KOPT-K1 (cell line): Measurements from ENCODE around the gene LCE1A.

Source experiments
- H3K27ac ChIP-seq: fragments of 200-600 bp; sonication (generic); 2 replicates; pipeline ENCODE4 v1.5.1; 2016; ENCODE audit warnings: antibody characterized with exemption, mild to moderate bottlenecking, low read depth, low read length; ENCODE audit not compliant: poor library complexity, severe bottlenecking
- H3K36me3 ChIP-seq: fragments of 200-600 bp; sonication (generic); 2 replicates; pipeline ENCODE4 v1.5.1; 2017; ENCODE audit warnings: antibody characterized with exemption, mild to moderate bottlenecking, low read length, moderate library complexity; ENCODE audit not compliant: insufficient read depth
- H3K9me3 ChIP-seq: fragments of 200-600 bp; sonication (generic); 2 replicates; pipeline ENCODE4 v1.5.1; 2017; ENCODE audit warnings: antibody characterized with exemption, low read length, mild to moderate bottlenecking; ENCODE audit not compliant: insufficient read depth, poor library complexity, severe bottlenecking

The LCE1A gene

GRCh38 chr1:152858062-152858461 lies 30.8 kb downstream of the LCE1A start:
- no peaks in the 10 kb centered on the region for H3K9me3 ChIP-seq
- no peaks in the 10 kb centered on the region for H3K36me3 ChIP-seq
- no peak overlapping the region for H3K27ac ChIP-seq

- H3K27ac ChIP-seq: no peak within 1 kb of the TSS
- no peaks in the 10 kb centered on the region for H3K36me3 ChIP-seq
- no peaks in the 10 kb centered on the region for H3K9me3 ChIP-seq
Measured at GRCh38 chr1:152859696-152860095, 32.4 kb downstream of the LCE1A start, which contains the start of gene LCE7A. LCE7A (plus strand) TSS chr1:152859996; CDS start chr1:152860698, 702 bp downstream.

- H3K27ac ChIP-seq: no peak overlapping the region
- H3K36me3 ChIP-seq: no peaks in the 10 kb centered on the region
- no peaks in the 10 kb centered on the region for H3K9me3 ChIP-seq
Measured at GRCh38 chr1:152860129-152860528, 32.9 kb downstream of the LCE1A start.

GRCh38 chr1:152861374-152861773 lies 34.1 kb downstream of the LCE1A start:
- H3K9me3 ChIP-seq: no peaks in the 10 kb centered on the region
- H3K27ac ChIP-seq: no peak overlapping the region
- no peaks in the 10 kb centered on the region for H3K36me3 ChIP-seq

GRCh38 chr1:152864443-152864842 lies 37.2 kb downstream of the LCE1A start:
- no peaks in the 10 kb centered on the region for H3K36me3 ChIP-seq
- no peaks in the 10 kb centered on the region for H3K9me3 ChIP-seq
- H3K27ac ChIP-seq: no peak overlapping the region

GRCh38 chr1:152866321-152866720 lies 39.0 kb downstream of the LCE1A start:
- H3K9me3 ChIP-seq: no peaks in the 10 kb centered on the region
- no peak overlapping the region for H3K27ac ChIP-seq

GRCh38 chr1:152869808-152870419 lies 42.6 kb downstream of the LCE1A start:
- Histone ChIP-seq H3K36me3 (no peaks in the 10 kb centered on the region), H3K27ac (no peak overlapping the region), H3K9me3 (no peaks in the 10 kb centered on the region)

More at GRCh38 chr1:152866321-152866720, 39.0 kb downstream of the LCE1A start:
- no peaks in the 10 kb centered on the region for H3K36me3 ChIP-seq

- no peak overlapping the region for H3K27ac ChIP-seq
- H3K9me3 ChIP-seq: no peaks in the 10 kb centered on the region
- H3K36me3 ChIP-seq: no peaks in the 10 kb centered on the region
Measured at GRCh38 chr1:152870831-152871730, 43.8 kb downstream of the LCE1A start.

- Histone ChIP-seq H3K27ac (no peak overlapping the region), H3K9me3 (no peaks in the 10 kb centered on the region), H3K36me3 (no peaks in the 10 kb centered on the region)
Measured at GRCh38 chr1:152871731-152872126, 44.5 kb downstream of the LCE1A start.

GRCh38 chr1:152873495-152873894 lies 46.2 kb downstream of the LCE1A start:
- Histone ChIP-seq H3K9me3 (no peaks in the 10 kb centered on the region), H3K27ac (no peak overlapping the region), H3K36me3 (no peaks in the 10 kb centered on the region)

GRCh38 chr1:152876827-152877226 lies 49.6 kb downstream of the LCE1A start:
- no peak overlapping the region for H3K27ac ChIP-seq
- no peaks in the 10 kb centered on the region for H3K9me3 ChIP-seq
- H3K36me3 ChIP-seq: no peaks in the 10 kb centered on the region
